IMR-90 (cell line): ENCODE data around the gene KIF6. TPM values are rescaled to one million over a fixed set of nuclear protein-coding genes. Genes with fewer than 3 reads are reported as not detected.

Experiments
- ATAC-seq: fragments of 200-7000 bp; cut with Tn5 transposase; 2 replicates; pipeline ENCODE4 v1.9.1; 2020; ENCODE audit warnings: low read depth, mild to moderate bottlenecking, moderate library complexity
- BruUV-seq: library from RNA; stranded (reverse); fragments of 400-500 nt; replicated peaks from 2 replicates; lab custom pipeline; 2021; lab: Mats Ljungman, UMichigan
- CTCF ChIA-PET: fragments of 300-600 bp; formaldehyde crosslinking; extraction: SDS; loops from one replicate; lab custom pipeline; 2021; ENCODE audit warnings: antibody characterized with exemption; lab: Yijun Ruan, JAX
- POLR2A ChIA-PET: fragments of 300-600 bp; sonication (Branson Sonifier 250); formaldehyde crosslinking; loops from one replicate; lab custom pipeline; 2022; ENCODE audit warnings: antibody characterized with exemption; ENCODE audit not compliant: unreplicated experiment; lab: Charles Lee
- DNase-seq: peaks from one replicate; pipeline ENCODE4 v3.0.0; 2013
- H2AFZ ChIP-seq: replicated peaks from 2 replicates; pipeline ENCODE3; 2013; ENCODE audit warnings: low read length, mild to moderate bottlenecking; ENCODE audit not compliant: poor library complexity
- H2AK5ac ChIP-seq: 2 replicates; pipeline ENCODE4 v1.6.1; 2013; ENCODE audit warnings: low read depth, low read length, inconsistent platforms
- H2AK9ac ChIP-seq: replicated peaks from 2 replicates; pipeline ENCODE3; 2013; ENCODE audit warnings: mild to moderate bottlenecking, low read depth, low read length, moderate library complexity; ENCODE audit not compliant: poor library complexity
- H2BK120ac ChIP-seq: 2 replicates; pipeline ENCODE4 v1.6.1; 2013; ENCODE audit warnings: low read depth, low read length, inconsistent platforms
- H2BK15ac ChIP-seq: 3 replicates; pipeline ENCODE4 v1.6.1; 2013; ENCODE audit warnings: low read depth, low read length, inconsistent platforms
- H2BK20ac ChIP-seq: 2 replicates; pipeline ENCODE4 v1.6.1; 2013; ENCODE audit warnings: low read depth, mild to moderate bottlenecking, inconsistent platforms, low read length, moderate library complexity
- H2BK5ac ChIP-seq: 2 replicates; pipeline ENCODE4 v1.6.1; 2013; ENCODE audit warnings: mild to moderate bottlenecking, low read depth, low read length, inconsistent platforms; ENCODE audit not compliant: poor library complexity, severe bottlenecking
- H3K14ac ChIP-seq: replicated peaks from 2 replicates; pipeline ENCODE4 v1.6.1; 2013; ENCODE audit warnings: low read depth, low read length, inconsistent platforms
- H3K18ac ChIP-seq: 2 replicates; pipeline ENCODE4 v1.6.1; 2013; ENCODE audit warnings: low read depth, low read length, control low read depth
- H3K23ac ChIP-seq: 2 replicates; pipeline ENCODE4 v1.6.1; 2013; ENCODE audit warnings: low read depth, low read length, inconsistent platforms
- H3K27ac ChIP-seq: 2 replicates; pipeline ENCODE4 v1.5.1; 2013; ENCODE audit warnings: mild to moderate bottlenecking, control low read depth, low read length; ENCODE audit not compliant: insufficient read depth
- H3K27me3 ChIP-seq: 2 replicates; pipeline ENCODE4 v1.6.1; 2013; ENCODE audit warnings: low read length; ENCODE audit not compliant: control insufficient read depth, insufficient read depth
- H3K36me3 ChIP-seq: 2 replicates; pipeline ENCODE4 v1.6.1; 2013; ENCODE audit warnings: low read length, mixed read lengths; ENCODE audit not compliant: control insufficient read depth, insufficient read depth
- H3K4ac ChIP-seq: 2 replicates; pipeline ENCODE4 v1.6.1; 2013; ENCODE audit warnings: low read depth, low read length, inconsistent platforms
- H3K4me1 ChIP-seq: 2 replicates; pipeline ENCODE4 v1.6.1; 2013; ENCODE audit warnings: low read length, mixed read lengths; ENCODE audit not compliant: control insufficient read depth, insufficient read depth
- H3K4me2 ChIP-seq: 2 replicates; pipeline ENCODE4 v1.6.1; 2013; ENCODE audit warnings: low read depth, mild to moderate bottlenecking, control low read depth, low read length, moderate library complexity
- H3K4me3 ChIP-seq: 2 replicates; pipeline ENCODE4 v1.5.1; 2013; ENCODE audit warnings: low read depth, mild to moderate bottlenecking, control low read depth, low read length, moderate library complexity; ENCODE audit not compliant: insufficient read depth
- H3K56ac ChIP-seq: 2 replicates; pipeline ENCODE4 v1.6.1; 2013; ENCODE audit warnings: low read length, inconsistent platforms; ENCODE audit not compliant: insufficient read depth; ENCODE audit errors: extremely low read depth
- H3K79me1 ChIP-seq, 2 experiments: 2 replicates each; pipeline ENCODE4 v1.6.1; 2013; ENCODE audit warnings: low read length in 2 of 2, inconsistent platforms in 1 of 2, low read depth in 1 of 2
- H3K9ac ChIP-seq: 2 replicates; pipeline ENCODE4 v1.6.1; 2013; ENCODE audit warnings: low read depth, low read length, control low read depth
- H3K9me1 ChIP-seq: 2 replicates; pipeline ENCODE4 v1.6.1; 2013; ENCODE audit warnings: low read length, inconsistent platforms; ENCODE audit not compliant: insufficient read depth
- H3K9me3 ChIP-seq: 2 replicates; pipeline ENCODE4 v1.6.1; 2013; ENCODE audit warnings: low read length; ENCODE audit not compliant: control insufficient read depth, insufficient read depth
- H4K20me1 ChIP-seq: 2 replicates; pipeline ENCODE4 v1.6.1; 2013; ENCODE audit warnings: low read length, inconsistent platforms; ENCODE audit not compliant: insufficient read depth
- H4K5ac ChIP-seq: 2 replicates; pipeline ENCODE4 v1.6.1; 2013; ENCODE audit warnings: mild to moderate bottlenecking, low read depth, low read length, control low read depth
- H4K8ac ChIP-seq, 2 experiments: 2 replicates each; pipeline ENCODE4 v1.6.1; 2013; ENCODE audit warnings: low read depth in 2 of 2, low read length in 2 of 2, control low read depth in 1 of 2, inconsistent platforms in 1 of 2
- H4K91ac ChIP-seq: 2 replicates; pipeline ENCODE4 v1.6.1; 2013; ENCODE audit warnings: low read depth, low read length, inconsistent platforms; ENCODE audit not compliant: insufficient read depth
- BHLHE40 ChIP-seq: fragments of 150-350 bp; IDR thresholded peaks from 2 replicates; pipeline ENCODE4 v1.6.1; 2016; ENCODE audit warnings: mild to moderate bottlenecking, low read depth, low read length
- CEBPB ChIP-seq: IDR thresholded peaks from 2 replicates; pipeline ENCODE4 v1.6.1; 2012; ENCODE audit warnings: low read depth, low read length, improper control_type of control experiment
- CHD1 ChIP-seq: IDR thresholded peaks from 2 replicates; pipeline ENCODE4 v1.6.1; 2012; ENCODE audit warnings: low read depth, low read length, improper control_type of control experiment
- FOS ChIP-seq: fragments of 150-350 bp; IDR thresholded peaks from 2 replicates; pipeline ENCODE4 v1.6.1; 2016; ENCODE audit warnings: low read depth, low read length
- MAFK ChIP-seq: IDR thresholded peaks from 2 replicates; pipeline ENCODE4 v1.6.1; 2012; ENCODE audit warnings: low read depth, low read length, improper control_type of control experiment
- MAZ ChIP-seq: IDR thresholded peaks from 2 replicates; pipeline ENCODE4 v1.6.1; 2012; ENCODE audit warnings: low read depth, mild to moderate bottlenecking, low read length, improper control_type of control experiment, moderate library complexity, borderline replicate concordance
- MXI1 ChIP-seq: IDR thresholded peaks from 2 replicates; pipeline ENCODE4 v1.6.1; 2012; ENCODE audit warnings: low read depth, mild to moderate bottlenecking, low read length, moderate library complexity, borderline replicate concordance
- NFE2L2 ChIP-seq: fragments of 150-350 bp; IDR thresholded peaks from 2 replicates; pipeline ENCODE4 v1.6.1; 2016; ENCODE audit warnings: low read depth, mild to moderate bottlenecking, low read length
- POLR2A ChIP-seq: IDR thresholded peaks from 2 replicates; pipeline ENCODE4 v1.6.1; 2012; ENCODE audit warnings: mild to moderate bottlenecking, low read depth, low read length
- RAD21 ChIP-seq: IDR thresholded peaks from 2 replicates; pipeline ENCODE4 v1.6.1; 2012; ENCODE audit warnings: low read length, improper control_type of control experiment
- RCOR1 ChIP-seq: IDR thresholded peaks from 2 replicates; pipeline ENCODE4 v1.6.1; 2012; ENCODE audit warnings: mild to moderate bottlenecking, low read length, improper control_type of control experiment; ENCODE audit not compliant: insufficient replicate concordance
- RFX5 ChIP-seq: IDR thresholded peaks from 2 replicates; pipeline ENCODE4 v1.8.0; 2012; ENCODE audit warnings: low read depth, mild to moderate bottlenecking, low read length, moderate library complexity
- SMC3 ChIP-seq: fragments of 150-350 bp; IDR thresholded peaks from 2 replicates; pipeline ENCODE4 v1.6.1; 2016; ENCODE audit warnings: low read depth, mild to moderate bottlenecking, antibody characterized with exemption, low read length, moderate library complexity
- WGBS, 2 experiments: methylation state at CpG; one replicate each; pipeline versions ENCODE4 v1.1.5 to v1.1.7; 2013; ENCODE audit warnings: missing lambda C conversion rate in 2 of 2; ENCODE audit not compliant: insufficient read length in 1 of 2; ENCODE audit errors: extremely low coverage in 2 of 2; 5-methylcytosine and 5-hydroxymethylcytosine counted together
- dilution Hi-C: fragments of 300-500 bp; cut with HindIII; formaldehyde crosslinking; loops from one replicate; pipeline ENCODE4 v1.14.3; 2018; ENCODE audit warnings: low sequenced_read_pairs; ENCODE audit not compliant: unreplicated experiment
- in situ Hi-C: fragments of 300-500 bp; cut with MboI; formaldehyde crosslinking; loops from 3 replicates; pipeline ENCODE4 v1.14.3; 2019; ENCODE audit warnings: low sequenced_read_pairs, inconsistent platforms, mixed read lengths
- intact Hi-C: fragments of 100-400 bp; cut with micrococcal nuclease; formaldehyde crosslinking; loops from 2 replicates; pipeline ENCODE4 v1.10.0; 2022
- polyA plus RNA-seq, 3 experiments: library from polyadenylated mRNA; depleted of rRNA; stranded (reverse); fragments of >200 nt; gene quantifications; 2 replicates each; pipeline ENCODE4 v1.2.3, GENCODE V29; 2012; ENCODE audit warnings: low replicate concordance in 1 of 3
- total RNA-seq: library from RNA; depleted of rRNA; stranded (reverse); fragments of >200 nt; gene quantifications from 2 replicates; pipeline ENCODE4 v1.2.3, GENCODE V29; 2012
- TF ChIP-seq, protein P1 (sequence below): fragments of 150-350 bp; IDR thresholded peaks from 2 replicates; pipeline ENCODE4 v1.6.1; 2017; ENCODE audit warnings: mild to moderate bottlenecking, antibody characterized with exemption, low read length, low read depth
- TF ChIP-seq, protein P2 (sequence below): fragments of 150-350 bp; IDR thresholded peaks from 2 replicates; pipeline ENCODE4 v1.6.1; 2016; ENCODE audit warnings: low read depth, mild to moderate bottlenecking, low read length, moderate library complexity, borderline replicate concordance
- TF ChIP-seq, protein P3 (sequence below): conservative IDR thresholded peaks from 2 replicates; pipeline ENCODE4 v1.5.1; 2012; ENCODE audit warnings: mild to moderate bottlenecking, low read depth, low read length, improper control_type of control experiment

The KIF6 gene
- total and polyA plus RNA-seq, 2 of the 4 experiments (the other 2 are of a cell fraction), result under 0.01 to 0.10 TPM

DNA sequence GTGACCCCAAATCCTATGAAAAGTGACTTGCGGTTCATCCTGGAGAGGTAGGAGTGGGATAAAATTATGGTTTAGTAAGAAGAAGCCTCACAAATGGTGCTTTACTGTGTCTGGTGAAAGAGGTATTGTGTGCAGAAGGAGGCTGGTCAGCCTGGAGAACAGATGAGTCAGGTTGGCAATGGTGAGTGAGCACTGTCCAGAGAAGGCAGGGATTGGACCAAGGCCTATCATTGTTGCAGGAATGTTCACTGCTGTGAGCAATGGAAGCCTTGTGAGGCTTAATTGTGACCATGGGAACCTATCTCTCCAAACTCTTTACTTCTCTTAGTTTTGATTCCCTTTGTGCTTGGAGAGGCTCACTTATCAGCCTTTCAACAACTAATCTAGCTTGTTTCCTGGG lies 313.7 kb downstream of the KIF6 start:
- Histone ChIP-seq H3K79me1 (no peaks in the 10 kb centered on the region), H4K20me1 (no peaks in the 10 kb centered on the region), H3K27me3 (no peaks in the 10 kb centered on the region), H4K5ac (no peak overlapping the region), H3K4ac (no peak overlapping the region), H2BK120ac (no peak overlapping the region), H3K4me2 (no peak overlapping the region), H3K9me3 (no peaks in the 10 kb centered on the region), H3K18ac (no peak overlapping the region), H3K36me3 (no peaks in the 10 kb centered on the region), H3K27ac (no peak overlapping the region), H4K8ac (no peak overlapping the region), H2BK15ac (no peak overlapping the region), H3K9ac (no peak overlapping the region), H3K4me1 (no peaks in the 10 kb centered on the region), H3K14ac (no peak overlapping the region), H2BK5ac (no peak overlapping the region), H3K56ac (no peak overlapping the region), H2BK20ac (no peak overlapping the region), H3K23ac (no peak overlapping the region), H3K4me3 (no peak overlapping the region), H3K9me1 (no peaks in the 10 kb centered on the region), H2AK9ac (no peak overlapping the region), H2AFZ (no peak overlapping the region), H2AK5ac (no peak overlapping the region), H4K91ac (no peak overlapping the region)
- in situ Hi-C loops, result no loop called here
- no CpG with 5 or more reads among the region's 1 CpG for WGBS, 2 experiments
- ChIA-PET CTCF (no interaction called here), POLR2A (no interaction called here)
- intact Hi-C loops, result no loop called here
- peak; percentile 28 for DNase-seq
- TF ChIP-seq MAFK (no peak), FOS (no peak), MXI1 (no peak), BHLHE40 (no peak), RCOR1 (no peak), POLR2A (no peak), NFE2L2 (no peak), RFX5 (no peak), RAD21 (no peak), CHD1 (no peak), CEBPB (no peak), MAZ (no peak), SMC3 (no peak)
- TF ChIP-seq, protein P1, sequence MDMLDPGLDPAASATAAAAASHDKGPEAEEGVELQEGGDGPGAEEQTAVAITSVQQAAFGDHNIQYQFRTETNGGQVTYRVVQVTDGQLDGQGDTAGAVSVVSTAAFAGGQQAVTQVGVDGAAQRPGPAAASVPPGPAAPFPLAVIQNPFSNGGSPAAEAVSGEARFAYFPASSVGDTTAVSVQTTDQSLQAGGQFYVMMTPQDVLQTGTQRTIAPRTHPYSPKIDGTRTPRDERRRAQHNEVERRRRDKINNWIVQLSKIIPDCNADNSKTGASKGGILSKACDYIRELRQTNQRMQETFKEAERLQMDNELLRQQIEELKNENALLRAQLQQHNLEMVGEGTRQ, result no peak
- TF ChIP-seq, protein P2, sequence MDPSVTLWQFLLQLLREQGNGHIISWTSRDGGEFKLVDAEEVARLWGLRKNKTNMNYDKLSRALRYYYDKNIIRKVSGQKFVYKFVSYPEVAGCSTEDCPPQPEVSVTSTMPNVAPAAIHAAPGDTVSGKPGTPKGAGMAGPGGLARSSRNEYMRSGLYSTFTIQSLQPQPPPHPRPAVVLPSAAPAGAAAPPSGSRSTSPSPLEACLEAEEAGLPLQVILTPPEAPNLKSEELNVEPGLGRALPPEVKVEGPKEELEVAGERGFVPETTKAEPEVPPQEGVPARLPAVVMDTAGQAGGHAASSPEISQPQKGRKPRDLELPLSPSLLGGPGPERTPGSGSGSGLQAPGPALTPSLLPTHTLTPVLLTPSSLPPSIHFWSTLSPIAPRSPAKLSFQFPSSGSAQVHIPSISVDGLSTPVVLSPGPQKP, result no peak
- TF ChIP-seq, protein P3, sequence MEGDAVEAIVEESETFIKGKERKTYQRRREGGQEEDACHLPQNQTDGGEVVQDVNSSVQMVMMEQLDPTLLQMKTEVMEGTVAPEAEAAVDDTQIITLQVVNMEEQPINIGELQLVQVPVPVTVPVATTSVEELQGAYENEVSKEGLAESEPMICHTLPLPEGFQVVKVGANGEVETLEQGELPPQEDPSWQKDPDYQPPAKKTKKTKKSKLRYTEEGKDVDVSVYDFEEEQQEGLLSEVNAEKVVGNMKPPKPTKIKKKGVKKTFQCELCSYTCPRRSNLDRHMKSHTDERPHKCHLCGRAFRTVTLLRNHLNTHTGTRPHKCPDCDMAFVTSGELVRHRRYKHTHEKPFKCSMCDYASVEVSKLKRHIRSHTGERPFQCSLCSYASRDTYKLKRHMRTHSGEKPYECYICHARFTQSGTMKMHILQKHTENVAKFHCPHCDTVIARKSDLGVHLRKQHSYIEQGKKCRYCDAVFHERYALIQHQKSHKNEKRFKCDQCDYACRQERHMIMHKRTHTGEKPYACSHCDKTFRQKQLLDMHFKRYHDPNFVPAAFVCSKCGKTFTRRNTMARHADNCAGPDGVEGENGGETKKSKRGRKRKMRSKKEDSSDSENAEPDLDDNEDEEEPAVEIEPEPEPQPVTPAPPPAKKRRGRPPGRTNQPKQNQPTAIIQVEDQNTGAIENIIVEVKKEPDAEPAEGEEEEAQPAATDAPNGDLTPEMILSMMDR, result no peak
- dilution Hi-C loops, result no loop called here
- BruUV-seq, result no TSS peak
- ATAC-seq, result no peak
